CD4-positive, alpha-beta memory T cell (primary cell): Measurements from ENCODE around the gene NCOA5. TPM values are rescaled to one million over a fixed set of nuclear protein-coding genes. Genes with fewer than 3 reads are reported as not detected.

ENCODE experiments used
- CTCF ChIA-PET: fragments of 350-600 bp; sonication (Branson Sonifier 250); formaldehyde crosslinking; loops from one replicate; lab custom pipeline; 2021; ENCODE audit warnings: inconsistent platforms; ENCODE audit not compliant: partially characterized antibody; lab: Charles Lee
- POLR2A ChIA-PET: fragments of 350-600 bp; sonication (Branson Sonifier 250); formaldehyde crosslinking; loops from one replicate; lab custom pipeline; 2021; ENCODE audit not compliant: partially characterized antibody; lab: Charles Lee
- DNase-seq, 5 donors: peaks; one replicate each; pipeline versions ENCODE4 v3.0.0 to v3.0.0-alpha.2; 2020 to 2022; ENCODE audit warnings: mixed read lengths in 1 of 5
- H3K27ac ChIP-seq: one replicate; pipeline ENCODE4 v1.7.0; 2013; ENCODE audit warnings: low read depth, low read length
- H3K27me3 ChIP-seq: 2 replicates; pipeline ENCODE4 v1.7.0; 2013; ENCODE audit warnings: mild to moderate bottlenecking, low read length, moderate library complexity; ENCODE audit not compliant: insufficient read depth
- H3K36me3 ChIP-seq: 2 replicates; pipeline ENCODE4 v1.7.0; 2013; ENCODE audit warnings: mild to moderate bottlenecking, low read length, moderate library complexity; ENCODE audit not compliant: insufficient read depth
- H3K4me1 ChIP-seq: 2 replicates; pipeline ENCODE4 v1.7.0; 2013; ENCODE audit warnings: mild to moderate bottlenecking, low read length, moderate library complexity; ENCODE audit not compliant: insufficient read depth
- H3K4me3 ChIP-seq, 2 donors: one replicate each; pipeline ENCODE4 v1.7.0; 2013; ENCODE audit warnings: low read length in 2 of 2, mild to moderate bottlenecking in 1 of 2
- H3K9me3 ChIP-seq, 2 donors: one replicate each; pipeline ENCODE4 v1.7.0; 2013; ENCODE audit warnings: low read length in 2 of 2, control low read depth in 1 of 2; ENCODE audit not compliant: control insufficient read depth in 1 of 2
- H3K27ac Mint-ChIP-seq, 7 donors: one replicate each; pipeline ENCODE4 v1.8.0; 2020 to 2021; ENCODE audit warnings: mixed read lengths in 7 of 7, mild to moderate bottlenecking in 6 of 7, inconsistent platforms in 3 of 7, moderate library complexity in 3 of 7
- H3K27me3 Mint-ChIP-seq, 2 donors: one replicate each; pipeline ENCODE4 v1.8.0; 2020 to 2021; ENCODE audit warnings: mixed read lengths in 2 of 2
- H3K36me3 Mint-ChIP-seq, 2 donors: one replicate each; pipeline ENCODE4 v1.8.0; 2020 to 2021; ENCODE audit warnings: mixed read lengths in 2 of 2, inconsistent platforms in 1 of 2, mild to moderate bottlenecking in 1 of 2
- H3K4me1 Mint-ChIP-seq, 4 donors: one replicate each; pipeline ENCODE4 v1.8.0; 2020 to 2021; ENCODE audit warnings: mixed read lengths in 4 of 4, mild to moderate bottlenecking in 1 of 4
- H3K4me3 Mint-ChIP-seq, 8 donors: one replicate each; pipeline ENCODE4 v1.8.0; 2020 to 2021; ENCODE audit warnings: mixed read lengths in 8 of 8, mild to moderate bottlenecking in 7 of 8, moderate library complexity in 6 of 8, inconsistent platforms in 3 of 8
- H3K9me3 Mint-ChIP-seq, 8 donors: one replicate each; pipeline ENCODE4 v1.8.0; 2020 to 2021; ENCODE audit warnings: mixed read lengths in 8 of 8, mild to moderate bottlenecking in 5 of 8, inconsistent platforms in 3 of 8, moderate library complexity in 1 of 8
- intact Hi-C: fragments of 100-400 bp; cut with micrococcal nuclease; formaldehyde crosslinking; loops from one replicate; pipeline ENCODE4 v1.15.1; 2023
- polyA plus RNA-seq, 2 donors: library from polyadenylated mRNA; unstranded; fragments of 300-500 nt; fragmentation: Illumina TruSeq; gene quantifications; one replicate each; pipeline ENCODE4 v1.2.3, GENCODE V29; 2021
- total RNA-seq, 2 experiments: library from RNA; stranded (reverse); gene quantifications; one replicate each; pipeline ENCODE4 v1.2.3, GENCODE V29; 2021

The NCOA5 gene
- total and polyA plus RNA-seq, 4 experiments from 2014 or later = 12.8 to 47.2 (median 38.6) TPM

GRCh38 chr20:46062621-46063020 is 27.1 kb downstream of the NCOA5 start:
- Mint-ChIP-seq H3K27ac (peak overlapping the region in 1 of 7 donors; percentile 7), H3K4me3 (peak overlapping the region in 1 of 8 donors; percentile 53), H3K27me3 (peaks cover 0 to 2% of the 10 kb centered on the region in 2 donors), H3K4me1 (peaks cover 48 to 58% (median 55%) of the 10 kb centered on the region in 4 donors), H3K9me3 (peaks cover 0 to under 1% (median 0%) of the 10 kb centered on the region in 8 donors), H3K36me3 (peaks cover 71 to 73% of the 10 kb centered on the region in 2 donors)
- peaks cover 46% of the 10 kb centered on the region for H3K4me1 ChIP-seq
- H3K36me3 ChIP-seq = peaks cover 59% of the 10 kb centered on the region
- H3K27ac ChIP-seq = no peak overlapping the region
- ChIA-PET POLR2A (no interaction called here), CTCF (no interaction called here)
- DNase-seq = no peak
- no peaks in the 10 kb centered on the region for H3K9me3 ChIP-seq
- peaks cover 5% of the 10 kb centered on the region for H3K27me3 ChIP-seq
- H3K4me3 ChIP-seq = no peak overlapping the region
- intact Hi-C loops = no loop called here

- Histone ChIP-seq H3K4me1 (peaks cover 46% of the 10 kb centered on the region), H3K9me3 (no peaks in the 10 kb centered on the region), H3K27ac (no peak overlapping the region), H3K27me3 (peaks cover 5% of the 10 kb centered on the region), H3K36me3 (peaks cover 58% of the 10 kb centered on the region), H3K4me3 (no peak overlapping the region)
- H3K36me3 Mint-ChIP-seq = peaks cover 71 to 72% of the 10 kb centered on the region in 2 donors
- H3K4me1 Mint-ChIP-seq = peaks cover 48 to 58% (median 55%) of the 10 kb centered on the region in 4 donors
- H3K27ac Mint-ChIP-seq = peak overlapping the region in 2 of 7 donors; percentile 65 to 66
- CTCF ChIA-PET = no interaction called here
- H3K9me3 Mint-ChIP-seq = peaks cover 0 to 2% (median 0%) of the 10 kb centered on the region in 8 donors
- H3K4me3 Mint-ChIP-seq = peak overlapping the region in 3 of 8 donors; percentile 10 to 82 (median 43)
- H3K27me3 Mint-ChIP-seq = peaks cover 0 to 2% of the 10 kb centered on the region in 2 donors
- intact Hi-C loops = no loop called here
- DNase-seq = no peak
- POLR2A ChIA-PET = no interaction called here
Measured at GRCh38 chr20:46062151-46062550, 27.6 kb downstream of the NCOA5 start.

- H3K9me3 Mint-ChIP-seq = peaks cover 0 to 2% (median 0%) of the 10 kb centered on the region in 8 donors
- peak overlapping the region in 5 of 8 donors; percentile 4 to 82 (median 61) for H3K4me3 Mint-ChIP-seq
- Histone ChIP-seq H3K27me3 (peaks cover 5% of the 10 kb centered on the region), H3K4me1 (peaks cover 46% of the 10 kb centered on the region), H3K9me3 (no peaks in the 10 kb centered on the region), H3K27ac (no peak overlapping the region), H3K4me3 (no peak overlapping the region), H3K36me3 (peaks cover 46% of the 10 kb centered on the region)
- POLR2A ChIA-PET = interaction anchor here (1.3 kb wide), 1 partner anchor 20 kb away, joined by 3 read pairs; no protein-coding TSS in a partner anchor
- peak overlapping the region in 1 of 7 donors; percentile 70 for H3K27ac Mint-ChIP-seq
- peaks cover 48 to 58% (median 55%) of the 10 kb centered on the region in 4 donors for H3K4me1 Mint-ChIP-seq
- peaks cover 0 to 2% of the 10 kb centered on the region in 2 donors for H3K27me3 Mint-ChIP-seq
- CTCF ChIA-PET = interaction anchor here (1.1 kb wide), 1 partner anchor 46 kb away, joined by 4 read pairs; no protein-coding TSS in a partner anchor
- H3K36me3 Mint-ChIP-seq = peaks cover 61 to 63% of the 10 kb centered on the region in 2 donors
- DNase-seq = no peak
- intact Hi-C loops = no loop called here
Measured at GRCh38 chr20:46060975-46061374, 28.8 kb downstream of the NCOA5 start.

- peak in 1 of 5 donors; percentile 11 for DNase-seq
- Mint-ChIP-seq H3K9me3 (peaks cover 0 to 2% (median 0%) of the 10 kb centered on the region in 8 donors), H3K36me3 (peaks cover 55 to 57% of the 10 kb centered on the region in 2 donors), H3K27ac (peak overlapping the region in 3 of 7 donors; percentile 29 to 62 (median 60)), H3K4me1 (peaks cover 48 to 61% (median 54%) of the 10 kb centered on the region in 4 donors), H3K4me3 (peak overlapping the region in 7 of 8 donors; percentile 6 to 82 (median 47)), H3K27me3 (peaks cover 0 to 2% of the 10 kb centered on the region in 2 donors)
- no peaks in the 10 kb centered on the region for H3K9me3 ChIP-seq
- H3K4me3 ChIP-seq = no peak overlapping the region
- intact Hi-C loops = no loop called here
- H3K27ac ChIP-seq = no peak overlapping the region
- peaks cover 40% of the 10 kb centered on the region for H3K36me3 ChIP-seq
- H3K4me1 ChIP-seq = peaks cover 46% of the 10 kb centered on the region
- ChIA-PET CTCF (interaction anchor here (1.1 kb wide), 1 partner anchor 46 kb away, joined by 4 read pairs; no protein-coding TSS in a partner anchor), POLR2A (interaction anchor here (1.3 kb wide), 1 partner anchor 20 kb away, joined by 3 read pairs; no protein-coding TSS in a partner anchor)
- peaks cover 5% of the 10 kb centered on the region for H3K27me3 ChIP-seq
Measured at GRCh38 chr20:46060301-46060881, 29.4 kb downstream of the NCOA5 start.

- intact Hi-C loops = no loop called here
- POLR2A ChIA-PET = interaction anchor here (0.8 kb wide), 1 partner anchor 177 kb away, joined by 3 read pairs; the partner anchor contains the start of gene ZSWIM1
- peaks cover 5% of the 10 kb centered on the region for H3K27me3 ChIP-seq
- peaks cover 46% of the 10 kb centered on the region for H3K4me1 ChIP-seq
- no peak for DNase-seq
- peak overlapping the region in 1 of 7 donors; percentile 7 for H3K27ac Mint-ChIP-seq
- peaks cover 38 to 40% of the 10 kb centered on the region in 2 donors for H3K36me3 Mint-ChIP-seq
- peak overlapping the region; percentile 52 to 82 (median 69) for H3K4me3 Mint-ChIP-seq
- peaks cover 0 to 2% of the 10 kb centered on the region in 2 donors for H3K27me3 Mint-ChIP-seq
- no peak overlapping the region for H3K27ac ChIP-seq
- CTCF ChIA-PET = interaction anchor here (1.3 kb wide), 1 partner anchor 37 kb away, joined by 3 read pairs; no protein-coding TSS in a partner anchor
- peaks cover 24% of the 10 kb centered on the region for H3K36me3 ChIP-seq
- peaks cover 0 to 2% (median 0%) of the 10 kb centered on the region in 8 donors for H3K9me3 Mint-ChIP-seq
- no peak overlapping the region for H3K4me3 ChIP-seq
- peaks cover 42 to 64% (median 51%) of the 10 kb centered on the region in 4 donors for H3K4me1 Mint-ChIP-seq
- no peaks in the 10 kb centered on the region for H3K9me3 ChIP-seq
Measured at GRCh38 chr20:46058599-46059281, 31.0 kb downstream of the NCOA5 start.

- Histone ChIP-seq H3K27ac (no peak overlapping the region), H3K9me3 (no peaks in the 10 kb centered on the region), H3K36me3 (peaks cover 16% of the 10 kb centered on the region), H3K27me3 (peaks cover 5% of the 10 kb centered on the region), H3K4me1 (peaks cover 46% of the 10 kb centered on the region), H3K4me3 (no peak overlapping the region)
- Mint-ChIP-seq H3K27ac (peak overlapping the region in 1 of 7 donors; percentile 72), H3K4me3 (peak overlapping the region; percentile 52 to 75 (median 66)), H3K27me3 (peaks cover 0 to 2% of the 10 kb centered on the region in 2 donors), H3K4me1 (peaks cover 38 to 58% (median 48%) of the 10 kb centered on the region in 4 donors), H3K9me3 (peaks cover 0 to 2% (median 0%) of the 10 kb centered on the region in 8 donors), H3K36me3 (peaks cover 31 to 33% of the 10 kb centered on the region in 2 donors)
- peak in 3 of 5 donors; percentile 12 to 15 (median 13) for DNase-seq
- ChIA-PET POLR2A (interaction anchor here (0.8 kb wide), 1 partner anchor 177 kb away, joined by 3 read pairs; the partner anchor contains the start of gene ZSWIM1), CTCF (interaction anchor here (0.7 to 1.6 kb wide), 3 partner anchors 14 to 43 kb away, joined by 3 read pairs; no protein-coding TSS in a partner anchor)
- intact Hi-C loops = no loop called here
Measured at GRCh38 chr20:46057856-46058598, 31.7 kb downstream of the NCOA5 start.
